GM13976 (cell line): Measurements from ENCODE around the gene SHISA2.

Experiments used
- DNase-seq: peaks from one replicate; pipeline ENCODE4 v3.0.0; 2012; ENCODE audit warnings: low spot score
- CTCF ChIP-seq: IDR thresholded peaks from 2 replicates; pipeline ENCODE4 v1.5.1; 2012; ENCODE audit warnings: borderline replicate concordance, mild to moderate bottlenecking; ENCODE audit not compliant: insufficient read depth; ENCODE audit errors: extremely low read depth, missing control alignments, control extremely low read depth
- in situ Hi-C: fragments of 300-500 bp; cut with MboI; formaldehyde crosslinking; loops from one replicate; pipeline ENCODE4 v1.12.0; 2022; ENCODE audit warnings: low sequenced_read_pairs, mixed read lengths, inconsistent platforms; ENCODE audit not compliant: unreplicated experiment

The SHISA2 gene

GRCh38 chr13:26015271-26016125, 36.3 kb downstream of the SHISA2 start:
- TF ChIP-seq CTCF: no peak
- in situ Hi-C loops: no loop called here
- DNase-seq: no peak

GRCh38 chr13:26012995-26013394, 38.8 kb downstream of the SHISA2 start:
- in situ Hi-C loops: no loop called here
- TF ChIP-seq CTCF: no peak
- DNase-seq: no peak

GRCh38 chr13:26011996-26012821, 39.6 kb downstream of the SHISA2 start:
- in situ Hi-C loops: no loop called here
- TF ChIP-seq CTCF: no peak
- DNase-seq: no peak

- in situ Hi-C loops: no loop called here
- TF ChIP-seq CTCF: no peak
- DNase-seq: no peak
Observed at GRCh38 chr13:26011208-26011573, 40.6 kb downstream of the SHISA2 start.

GRCh38 chr13:26010487-26011207, 41.2 kb downstream of the SHISA2 start:
- in situ Hi-C loops: no loop called here
- no peak for DNase-seq
- no peak for TF ChIP-seq CTCF
